ENCODE results near the gene ZNF8.

GRCh38 chr19:58305932-58306323 is 27.2 kb downstream of the ZNF8 start:
- TF ChIP-seq POLR2A (IDR thresholded peaks at IDR 0.05) (no peak), CTCF (IDR thresholded peaks at IDR 0.05) (no peak), POLR2AphosphoS5 (IDR thresholded peaks at IDR 0.05; ENCODE audit: insufficient read depth in 1 of 2, low read depth in 1 of 2) (no peak)
